Gastroesophageal sphincter (tissue), 4 donors: ENCODE measurements around the gene MTRR. TPM values are rescaled to one million over a fixed set of nuclear protein-coding genes. Genes with fewer than 3 reads are reported as not detected.
"Not testable (repeated sequence)": the region's sequence is repeated elsewhere in the genome, so short reads cannot be mapped to it uniquely, and the experiment has no call there.

Source experiments
- ATAC-seq: fragments of 150-250 bp; one replicate; pipeline ENCODE4 v1.9.1; 2016; ENCODE audit warnings: mild to moderate bottlenecking, moderate library complexity
- H3K27ac ChIP-seq, 4 donors: fragments of 200-600 bp; sonication (generic) in 3 of 4; 1 replicate in 3 of 4; 2 replicates in 1 of 4; pipeline ENCODE4 v1.5.1; 2016 to 2019
- H3K27me3 ChIP-seq: fragments of 200-600 bp; sonication (generic); one replicate; pipeline ENCODE4 v1.5.1; 2019
- H3K36me3 ChIP-seq, 2 donors: fragments of 200-600 bp; sonication (generic); one replicate each; pipeline ENCODE4 v1.5.1; 2019; ENCODE audit warnings: control low read depth in 1 of 2
- H3K4me1 ChIP-seq, 3 donors: fragments of 200-600 bp; sonication (generic); 1 replicate in 2 of 3; 2 replicates in 1 of 3; pipeline ENCODE4 v1.5.1; 2016 to 2019; ENCODE audit warnings: control low read depth in 2 of 3
- H3K4me3 ChIP-seq, 2 donors: fragments of 200-600 bp; sonication (generic); one replicate each; pipeline ENCODE4 v1.5.1; 2019; ENCODE audit warnings: mild to moderate bottlenecking in 1 of 2, moderate library complexity in 1 of 2
- H3K9me3 ChIP-seq, 3 donors: fragments of 200-600 bp; sonication (generic); one replicate each; pipeline ENCODE4 v1.5.1; 2017 to 2019; ENCODE audit warnings: control low read depth in 2 of 3
- EP300 ChIP-seq: sonication (generic); formaldehyde crosslinking; IDR thresholded peaks from one replicate; pipeline ENCODE4 v1.6.1; 2017; ENCODE audit warnings: antibody characterized with exemption, mild to moderate bottlenecking
- POLR2A ChIP-seq, 2 donors: fragments of 450-650 bp; IDR thresholded peaks; one replicate each; pipeline ENCODE4 v1.6.1; 2017; ENCODE audit warnings: antibody characterized with exemption in 2 of 2, mild to moderate bottlenecking in 2 of 2, moderate library complexity in 1 of 2
- POLR2AphosphoS5 ChIP-seq: sonication (generic); formaldehyde crosslinking; IDR thresholded peaks from one replicate; pipeline ENCODE4 v1.6.1; 2017; ENCODE audit warnings: antibody characterized with exemption
- WGBS, 2 donors: methylation state at CpG; one replicate each; pipeline ENCODE4 v1.1.5; 2018; ENCODE audit warnings: low coverage in 1 of 2; 5-methylcytosine and 5-hydroxymethylcytosine counted together
- total RNA-seq, 4 donors: library from RNA; depleted of rRNA; stranded (reverse); fragments of >200 nt; gene quantifications; one replicate each; pipeline ENCODE4 v1.1.0, GENCODE V29; 2016
- TF ChIP-seq, protein P1 (sequence below), 4 experiments: fragments of 200-600 bp in 2 of 4; fragments of 450-650 bp in 2 of 4; sonication (generic) in 1 of 4; IDR thresholded peaks; one replicate each; pipeline ENCODE4 v1.5.1; 2017 to 2019; ENCODE audit warnings: antibody characterized with exemption in 4 of 4, mild to moderate bottlenecking in 2 of 4, moderate library complexity in 2 of 4

The MTRR gene
- total RNA-seq, 4 donors from 2014 or later = 29.3 to 44.0 (median 35.5) TPM

GRCh38 chr5:7907612-7908011, 38.7 kb downstream of the MTRR start:
- ATAC-seq = no peak
- Histone ChIP-seq H3K36me3 (peaks cover 8 to 52% of the 10 kb centered on the region in 2 donors), H3K27ac (no peak overlapping the region), H3K4me3 (no peak overlapping the region), H3K27me3 (no peaks in the 10 kb centered on the region), H3K4me1 (no peaks in the 10 kb centered on the region), H3K9me3 (peaks cover 0 to 34% (median 0%) of the 10 kb centered on the region in 3 donors)
- no peak for TF ChIP-seq EP300
- no peak for TF ChIP-seq POLR2A (IDR thresholded peaks at IDR 0.05)
- TF ChIP-seq, protein P1, sequence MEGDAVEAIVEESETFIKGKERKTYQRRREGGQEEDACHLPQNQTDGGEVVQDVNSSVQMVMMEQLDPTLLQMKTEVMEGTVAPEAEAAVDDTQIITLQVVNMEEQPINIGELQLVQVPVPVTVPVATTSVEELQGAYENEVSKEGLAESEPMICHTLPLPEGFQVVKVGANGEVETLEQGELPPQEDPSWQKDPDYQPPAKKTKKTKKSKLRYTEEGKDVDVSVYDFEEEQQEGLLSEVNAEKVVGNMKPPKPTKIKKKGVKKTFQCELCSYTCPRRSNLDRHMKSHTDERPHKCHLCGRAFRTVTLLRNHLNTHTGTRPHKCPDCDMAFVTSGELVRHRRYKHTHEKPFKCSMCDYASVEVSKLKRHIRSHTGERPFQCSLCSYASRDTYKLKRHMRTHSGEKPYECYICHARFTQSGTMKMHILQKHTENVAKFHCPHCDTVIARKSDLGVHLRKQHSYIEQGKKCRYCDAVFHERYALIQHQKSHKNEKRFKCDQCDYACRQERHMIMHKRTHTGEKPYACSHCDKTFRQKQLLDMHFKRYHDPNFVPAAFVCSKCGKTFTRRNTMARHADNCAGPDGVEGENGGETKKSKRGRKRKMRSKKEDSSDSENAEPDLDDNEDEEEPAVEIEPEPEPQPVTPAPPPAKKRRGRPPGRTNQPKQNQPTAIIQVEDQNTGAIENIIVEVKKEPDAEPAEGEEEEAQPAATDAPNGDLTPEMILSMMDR (IDR thresholded peaks at IDR 0.05) = no peak
- no peak for TF ChIP-seq POLR2AphosphoS5
- 93 to 100% methylated on average over 1 of the region's 1 CpG for WGBS, 2 donors

- TF ChIP-seq POLR2AphosphoS5 (no peak), POLR2A (IDR thresholded peaks at IDR 0.05) (no peak), EP300 (no peak)
- TF ChIP-seq, protein P1 (IDR thresholded peaks at IDR 0.05) = no peak
- H3K27me3 ChIP-seq = no peaks in the 10 kb centered on the region
- no peak overlapping the region for H3K4me3 ChIP-seq
- no peak overlapping the region for H3K27ac ChIP-seq
- no peaks in the 10 kb centered on the region for H3K4me1 ChIP-seq
- peaks cover 0 to 40% (median 0%) of the 10 kb centered on the region in 3 donors for H3K9me3 ChIP-seq
- no peak for ATAC-seq
- 82 to 100% methylated on average over 1 of the region's 1 CpG for WGBS, 2 donors
- H3K36me3 ChIP-seq = peaks cover 8 to 45% of the 10 kb centered on the region in 2 donors
These were observed 39.4 kb downstream of the MTRR start for GRCh38 chr5:7908317-7908716.

DNA sequence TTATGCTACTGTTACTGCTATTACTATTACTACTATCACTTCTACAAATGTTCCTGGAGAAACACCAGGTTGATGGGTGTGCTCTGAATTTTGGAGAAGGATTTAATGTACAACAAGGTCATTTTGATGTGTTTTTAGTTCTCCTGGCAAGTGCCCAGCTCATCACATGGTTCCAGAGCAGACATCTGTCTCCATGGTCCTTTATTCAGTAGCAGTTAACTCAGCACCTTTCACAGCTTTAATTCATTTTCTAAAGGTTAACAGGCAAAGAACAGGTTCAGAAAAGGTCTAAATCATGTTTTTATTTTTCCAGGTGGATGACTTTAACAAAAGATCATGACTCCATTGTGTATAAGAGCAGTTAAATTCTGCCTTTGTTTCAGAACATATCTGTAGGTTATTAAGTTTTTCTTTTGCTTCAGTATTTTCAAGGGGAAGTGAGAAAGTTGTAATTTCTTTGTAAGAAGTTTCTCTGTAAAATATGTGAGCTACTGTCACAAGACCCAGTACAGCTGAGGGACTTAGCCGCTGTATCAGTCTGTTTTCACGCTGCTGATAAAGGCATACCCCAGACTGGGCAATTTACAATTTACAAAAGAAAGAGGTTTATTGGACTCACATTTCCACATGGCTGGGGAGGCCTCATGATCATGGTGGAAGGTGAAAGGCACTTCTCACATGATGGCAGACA, 41.9 kb downstream of the MTRR start:
- 93 to 94% methylated on average over 2 of the region's 2 CpGs for WGBS, 2 donors
- H3K4me3 ChIP-seq = no peak overlapping the region
- TF ChIP-seq POLR2AphosphoS5 (no peak), EP300 (no peak), POLR2A (IDR thresholded peaks at IDR 0.05) (no peak)
- TF ChIP-seq, protein P1 (IDR thresholded peaks at IDR 0.05) = no peak

DNA sequence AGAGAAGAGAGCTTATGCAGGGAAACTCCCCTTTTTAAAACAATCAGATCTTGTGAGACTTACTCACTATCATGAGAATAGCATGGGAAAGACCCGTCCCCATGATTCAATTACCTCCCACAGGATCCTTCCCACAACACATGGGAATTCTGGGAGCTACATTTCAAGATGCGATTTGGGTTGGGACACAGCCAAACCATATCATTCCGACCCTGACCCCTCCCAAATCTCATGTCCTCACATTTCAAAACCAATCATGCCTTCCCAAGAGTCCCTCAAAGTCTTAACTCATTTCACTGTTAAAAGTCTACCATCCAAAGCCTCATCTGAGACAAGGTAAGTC, 42.5 kb downstream of the MTRR start:
- Histone ChIP-seq H3K9me3 (peaks cover 0 to 40% (median 0%) of the 10 kb centered on the region in 3 donors), H3K36me3 (peaks cover 8 to 17% of the 10 kb centered on the region in 2 donors)
- ATAC-seq, H3K4me1 ChIP-seq, H3K4me3 ChIP-seq, H3K27ac ChIP-seq, H3K27me3 ChIP-seq: not testable (repeated sequence)
- WGBS, 2 donors = 71 to 72% methylated on average over 3 of the region's 3 CpGs

More for the DNA sequence above, 41.9 kb downstream of the MTRR start:
- peaks cover 0 to 40% (median 0%) of the 10 kb centered on the region in 3 donors for H3K9me3 ChIP-seq
- no peaks in the 10 kb centered on the region for H3K4me1 ChIP-seq
- H3K36me3 ChIP-seq = peaks cover 8 to 22% of the 10 kb centered on the region in 2 donors
- no peak for ATAC-seq
- H3K27ac ChIP-seq = no peak overlapping the region
- no peaks in the 10 kb centered on the region for H3K27me3 ChIP-seq

GRCh38 chr5:7916171-7916804, 47.3 kb downstream of the MTRR start:
- 69 to 83% methylated on average over 5 to 6 of the region's 6 CpGs for WGBS, 2 donors
- no peak for ATAC-seq
- H3K27me3 ChIP-seq = no peaks in the 10 kb centered on the region
- H3K36me3 ChIP-seq = no peaks in the 10 kb centered on the region
- H3K27ac ChIP-seq = no peak overlapping the region
- H3K9me3 ChIP-seq = peaks cover 0 to 29% (median 0%) of the 10 kb centered on the region in 3 donors
- H3K4me1 ChIP-seq = no peaks in the 10 kb centered on the region
- no peak overlapping the region for H3K4me3 ChIP-seq
- TF ChIP-seq EP300 (no peak), POLR2AphosphoS5 (no peak)
